Gastrocnemius medialis (tissue), 4 donors: ENCODE data around the gene TSHZ3. TPM values are rescaled to one million over a fixed set of nuclear protein-coding genes. Genes with fewer than 3 reads are reported as not detected.
A peak's percentile ranks its signal among the peaks of the same experiment; 100 is the strongest.

Source experiments
- ATAC-seq, 2 donors: fragments of 150-250 bp; one replicate each; pipeline ENCODE4 v1.9.1; 2016
- DNase-seq, 2 donors: peaks; one replicate each; pipeline ENCODE4 v3.0.0-alpha.2; 2019
- H3K27ac ChIP-seq, 4 donors: fragments of 200-600 bp; sonication (generic); 1 replicate in 1 of 4; 2 replicates in 3 of 4; pipeline ENCODE4 v1.5.1; 2016 to 2018; ENCODE audit warnings: mild to moderate bottlenecking in 2 of 4, moderate library complexity in 1 of 4
- H3K27me3 ChIP-seq, 3 donors: fragments of 200-600 bp; sonication (generic) in 2 of 3; 1 replicate in 1 of 3; 2 replicates in 2 of 3; pipeline versions ENCODE4 v1.5.1 to v1.6.0; 2016 to 2019; ENCODE audit warnings: mild to moderate bottlenecking in 1 of 3, moderate library complexity in 1 of 3
- H3K36me3 ChIP-seq, 2 donors: fragments of 200-600 bp; sonication (generic) in 1 of 2; one replicate each; pipeline ENCODE4 v1.5.1; 2017 to 2018
- H3K4me1 ChIP-seq, 2 donors: fragments of 200-600 bp; sonication (generic) in 1 of 2; one replicate each; pipeline ENCODE4 v1.5.1; 2016 to 2017; ENCODE audit warnings: mild to moderate bottlenecking in 2 of 2
- H3K4me3 ChIP-seq, 4 donors: fragments of 200-600 bp; sonication (generic) in 3 of 4; 1 replicate in 1 of 4; 2 replicates in 3 of 4; pipeline ENCODE4 v1.5.1; 2016 to 2019; ENCODE audit warnings: mild to moderate bottlenecking in 2 of 4
- H3K9me3 ChIP-seq, 3 donors: fragments of 200-600 bp; sonication (generic) in 2 of 3; 1 replicate in 1 of 3; 2 replicates in 2 of 3; pipeline ENCODE4 v1.5.1; 2016 to 2019
- POLR2A ChIP-seq, 2 donors: fragments of 450-650 bp; IDR thresholded peaks; one replicate each; pipeline ENCODE4 v1.6.1; 2017; ENCODE audit warnings: antibody characterized with exemption in 2 of 2, mild to moderate bottlenecking in 2 of 2, moderate library complexity in 2 of 2
- in situ Hi-C, 4 donors: fragments of 200-750 bp; cut with MboI; loops; one replicate each; pipeline versions ENCODE4 v1.15.0 to v1.8.0; 2017; ENCODE audit warnings: low sequenced_read_pairs in 4 of 4
- intact Hi-C: fragments of 100-400 bp; cut with DNase I; formaldehyde crosslinking; loops from one replicate; pipeline ENCODE4 v1.15.1; 2023; ENCODE audit warnings: low total_unique reads
- total RNA-seq, 4 donors: library from RNA; depleted of rRNA; stranded (reverse); fragments of >200 nt; gene quantifications; one replicate each; pipeline versions ENCODE4 v1.1.0 to v1.2.3, GENCODE V29; 2016
- TF ChIP-seq, protein P1 (sequence below), 5 experiments: fragments of 450-650 bp in 3 of 5; fragments of 200-600 bp in 2 of 5; sonication (generic) in 2 of 5; IDR thresholded peaks in 4 of 5; conservative IDR thresholded peaks in 1 of 5; 1 replicate in 4 of 5; 2 replicates in 1 of 5; pipeline ENCODE4 v1.5.1; 2016 to 2019; ENCODE audit warnings: antibody characterized with exemption in 5 of 5, mild to moderate bottlenecking in 3 of 5, moderate library complexity in 3 of 5

TSHZ3 gene
- total RNA-seq, 4 donors from 2014 or later = 1.6 to 2.3 (median 1.9) TPM

DNA sequence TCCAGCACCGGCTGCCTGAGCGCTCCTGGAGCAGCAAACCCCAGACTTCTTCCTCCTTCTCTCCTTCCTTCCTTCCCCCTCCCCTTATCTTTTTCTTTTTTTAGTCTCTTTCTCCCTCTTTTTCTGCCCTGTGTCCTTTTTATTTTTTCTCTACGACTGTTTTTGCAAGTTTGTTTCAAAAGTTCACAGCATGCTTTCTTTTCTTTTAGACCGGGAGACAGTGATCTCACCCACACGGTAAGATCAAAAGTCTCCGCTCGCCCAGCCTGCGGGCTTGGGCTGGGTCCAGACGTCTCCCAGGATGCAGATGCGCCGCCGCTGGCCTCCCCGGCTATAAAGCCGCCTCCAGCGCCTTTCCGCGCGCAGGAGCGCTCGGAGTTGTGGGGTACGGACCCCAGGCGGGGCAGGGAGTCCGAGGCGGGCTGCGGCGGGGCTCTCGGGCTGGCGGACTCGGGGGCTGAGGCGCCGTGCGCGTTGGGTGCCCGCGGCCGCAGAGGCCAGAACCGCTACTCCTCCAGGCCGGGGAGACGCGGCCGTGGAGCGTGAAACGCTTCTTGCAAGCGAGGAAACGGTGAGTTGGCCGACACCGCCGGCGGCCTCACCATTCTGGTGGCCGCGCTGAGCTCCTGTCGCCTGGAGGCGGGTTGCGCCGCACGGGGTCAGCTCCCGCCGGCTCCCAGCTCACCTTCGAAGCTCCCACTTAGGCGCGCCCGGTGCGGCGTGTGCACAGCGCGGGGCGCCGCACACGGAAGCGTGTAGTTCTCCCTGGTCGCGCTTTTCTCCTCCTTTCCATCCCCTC is 2.0 kb upstream of the TSHZ3 start:
- Histone ChIP-seq H3K36me3 (no peaks in the 10 kb centered on the region), H3K4me3 (peak overlapping the region; percentile 60 to 78 (median 70)), H3K27me3 (peaks cover 20 to 52% (median 35%) of the 10 kb centered on the region in 3 donors), H3K4me1 (peaks cover 4 to 22% of the 10 kb centered on the region in 2 donors), H3K27ac (peak overlapping the region in 3 of 4 donors; percentile 15 to 77 (median 37)), H3K9me3 (no peaks in the 10 kb centered on the region)
- DNase-seq = no peak
- TF ChIP-seq, protein P1, sequence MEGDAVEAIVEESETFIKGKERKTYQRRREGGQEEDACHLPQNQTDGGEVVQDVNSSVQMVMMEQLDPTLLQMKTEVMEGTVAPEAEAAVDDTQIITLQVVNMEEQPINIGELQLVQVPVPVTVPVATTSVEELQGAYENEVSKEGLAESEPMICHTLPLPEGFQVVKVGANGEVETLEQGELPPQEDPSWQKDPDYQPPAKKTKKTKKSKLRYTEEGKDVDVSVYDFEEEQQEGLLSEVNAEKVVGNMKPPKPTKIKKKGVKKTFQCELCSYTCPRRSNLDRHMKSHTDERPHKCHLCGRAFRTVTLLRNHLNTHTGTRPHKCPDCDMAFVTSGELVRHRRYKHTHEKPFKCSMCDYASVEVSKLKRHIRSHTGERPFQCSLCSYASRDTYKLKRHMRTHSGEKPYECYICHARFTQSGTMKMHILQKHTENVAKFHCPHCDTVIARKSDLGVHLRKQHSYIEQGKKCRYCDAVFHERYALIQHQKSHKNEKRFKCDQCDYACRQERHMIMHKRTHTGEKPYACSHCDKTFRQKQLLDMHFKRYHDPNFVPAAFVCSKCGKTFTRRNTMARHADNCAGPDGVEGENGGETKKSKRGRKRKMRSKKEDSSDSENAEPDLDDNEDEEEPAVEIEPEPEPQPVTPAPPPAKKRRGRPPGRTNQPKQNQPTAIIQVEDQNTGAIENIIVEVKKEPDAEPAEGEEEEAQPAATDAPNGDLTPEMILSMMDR (IDR thresholded peaks at IDR 0.05 in 4 of 5, conservative IDR thresholded peaks at IDR 0.05 in 1 of 5) = no peak
- TF ChIP-seq POLR2A (IDR thresholded peaks at IDR 0.05) = no peak
- ATAC-seq = peak in 1 of 2 donors; percentile 27
- intact Hi-C loops = no loop called here
- in situ Hi-C loops = loop anchor here in 2 of 4 donors (25.0 kb wide), 1 partner anchor 664 kb away; no protein-coding TSS in a partner anchor

DNA sequence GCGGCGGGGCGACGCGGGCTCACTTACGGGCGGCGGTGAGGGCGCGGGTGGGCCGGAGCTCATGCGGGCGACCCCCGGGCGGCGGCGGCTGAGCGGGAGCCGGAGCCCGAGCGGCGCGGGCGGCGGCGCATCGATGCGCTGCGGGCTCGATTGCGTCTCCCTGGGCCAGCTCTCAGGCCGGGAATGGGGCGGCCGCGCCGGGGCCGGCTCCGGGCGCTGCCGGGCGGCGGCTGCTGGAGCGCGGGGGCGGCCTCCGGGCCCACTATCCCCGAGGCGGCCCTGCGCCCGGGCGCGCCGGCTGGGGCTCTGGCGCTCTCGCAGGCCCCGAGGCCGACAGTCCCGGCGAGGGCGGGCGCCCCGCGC is 1.4 kb upstream of the TSHZ3 start:
- peaks cover 4 to 22% of the 10 kb centered on the region in 2 donors for H3K4me1 ChIP-seq

DNA sequence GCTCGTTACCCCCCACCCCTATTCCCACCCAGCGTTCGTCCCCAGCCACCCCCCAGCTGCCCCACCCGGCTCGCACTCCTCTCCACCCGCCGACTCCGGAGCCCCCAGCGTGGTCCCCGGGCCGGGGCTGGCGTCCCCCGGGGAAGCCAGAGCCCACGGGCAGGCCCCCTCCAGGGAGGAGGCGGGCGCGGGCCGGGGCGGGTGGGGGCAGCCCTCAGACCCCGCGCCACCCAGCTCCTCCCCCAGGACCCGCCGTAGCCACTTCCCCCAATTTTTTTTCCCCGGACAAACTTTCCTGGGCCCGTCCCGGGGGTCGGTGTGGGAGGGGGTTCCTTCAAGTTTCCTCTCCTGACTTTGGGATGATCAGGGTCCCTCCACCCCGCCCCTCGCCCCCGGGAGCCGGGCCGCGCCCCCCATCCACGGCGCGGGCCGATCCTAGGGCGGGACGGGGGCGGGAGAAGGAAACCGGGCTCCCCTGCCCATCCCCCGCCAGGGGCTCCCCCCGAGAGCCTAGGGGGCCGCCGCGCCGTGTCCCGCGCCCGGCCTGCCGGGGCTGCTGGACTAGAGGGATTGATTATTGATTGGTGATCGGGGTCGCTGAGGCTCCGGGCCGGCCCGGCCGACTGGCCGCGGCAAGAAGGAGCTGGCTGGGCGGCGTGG is 927 bp upstream of the TSHZ3 start:
- H3K9me3 ChIP-seq = no peaks in the 10 kb centered on the region
- in situ Hi-C loops (loop anchor here in 2 of 4 donors (25.0 kb wide), 1 partner anchor 663 kb away; no protein-coding TSS in a partner anchor), intact Hi-C loops (no loop called here)
- peak overlapping the region; percentile 73 to 83 (median 76) for H3K27ac ChIP-seq
- H3K4me1 ChIP-seq = peaks cover 4 to 22% of the 10 kb centered on the region in 2 donors
- ATAC-seq (peak; percentile 7 to 35), DNase-seq (no peak)
- H3K36me3 ChIP-seq = no peaks in the 10 kb centered on the region
- H3K4me3 ChIP-seq = peak overlapping the region; percentile 61 to 85 (median 72)
- TF ChIP-seq, protein P1 (IDR thresholded peaks at IDR 0.05 in 4 of 5, conservative IDR thresholded peaks at IDR 0.05 in 1 of 5) = no peak
- TF ChIP-seq POLR2A (IDR thresholded peaks at IDR 0.05) = no peak
- peaks cover 20 to 42% (median 26%) of the 10 kb centered on the region in 3 donors for H3K27me3 ChIP-seq

More for the DNA sequence above, 1.4 kb upstream of the TSHZ3 start:
- in situ Hi-C loops (loop anchor here in 2 of 4 donors (25.0 kb wide), 1 partner anchor 663 kb away; no protein-coding TSS in a partner anchor), intact Hi-C loops (no loop called here)
- TF ChIP-seq, protein P1 (IDR thresholded peaks at IDR 0.05 in 4 of 5, conservative IDR thresholded peaks at IDR 0.05 in 1 of 5) = no peak
- no peak for TF ChIP-seq POLR2A (IDR thresholded peaks at IDR 0.05)
- Histone ChIP-seq H3K27me3 (peaks cover 20 to 46% (median 29%) of the 10 kb centered on the region in 3 donors), H3K27ac (peak overlapping the region; percentile 73 to 83 (median 76)), H3K9me3 (no peaks in the 10 kb centered on the region), H3K36me3 (no peaks in the 10 kb centered on the region), H3K4me3 (peak overlapping the region; percentile 70 to 85 (median 72))
- DNase-seq (no peak), ATAC-seq (peak; percentile 63 to 68)

DNA sequence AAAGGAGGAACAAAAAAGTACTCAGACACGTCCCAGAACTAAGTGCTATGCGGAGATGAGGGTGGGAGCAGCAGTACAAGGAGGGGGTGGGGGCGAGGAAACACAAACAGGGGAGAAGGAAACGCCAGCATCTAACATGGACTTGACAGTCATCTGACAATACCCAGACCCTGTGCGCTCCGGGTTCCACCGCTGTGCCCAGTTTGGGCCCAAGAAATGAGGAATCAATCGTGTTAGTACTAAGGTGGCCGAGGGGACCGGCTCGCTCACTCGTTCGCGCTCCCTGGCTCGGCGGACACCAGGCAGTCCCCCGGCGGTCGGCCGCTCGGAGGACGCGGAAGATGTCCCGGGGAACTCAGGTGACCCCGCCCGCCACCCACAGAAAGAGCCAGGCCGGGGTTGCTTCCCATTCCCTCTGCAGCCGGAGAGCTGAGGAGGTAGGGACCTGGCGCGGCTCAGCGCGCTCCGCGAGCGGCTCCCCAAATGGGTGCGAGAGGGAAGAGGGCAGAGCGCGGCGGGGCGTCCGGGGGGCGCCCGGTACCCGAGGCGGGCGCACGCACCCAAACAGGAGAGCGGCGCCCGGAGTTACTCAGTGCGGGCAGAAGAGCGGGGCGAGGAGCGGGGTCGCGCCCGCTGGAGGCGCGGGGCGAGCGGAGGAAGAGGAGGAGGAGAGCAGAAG is 616 bp downstream of the TSHZ3 start:
- Histone ChIP-seq H3K36me3 (no peaks in the 10 kb centered on the region), H3K27me3 (peaks cover 19 to 38% (median 20%) of the 10 kb centered on the region in 3 donors), H3K27ac (peak overlapping the region; percentile 73 to 83 (median 76)), H3K4me3 (peak overlapping the region; percentile 71 to 85 (median 73)), H3K9me3 (no peaks in the 10 kb centered on the region), H3K4me1 (peaks cover 4 to 22% of the 10 kb centered on the region in 2 donors)
- TF ChIP-seq, protein P1 (IDR thresholded peaks at IDR 0.05 in 4 of 5, conservative IDR thresholded peaks at IDR 0.05 in 1 of 5) = no peak
- no peak for TF ChIP-seq POLR2A (IDR thresholded peaks at IDR 0.05)
- intact Hi-C loops = loop anchor here (5.0 kb wide), 1 partner anchor 1234 kb away; the partner anchor contains the start of gene PDCD5
- ATAC-seq (no peak), DNase-seq (no peak)
- in situ Hi-C loops = no loop called here
